A673 (cell line): ENCODE data around the gene ZC3H12C.

Experiments
- EZH2 ChIP-seq: fragments of 200-600 bp; sonication (generic); IDR thresholded peaks from 2 replicates; pipeline ENCODE4 v1.6.1; 2017; ENCODE audit warnings: borderline replicate concordance, low read depth, mild to moderate bottlenecking, mixed read lengths, antibody characterized with exemption, low read length; ENCODE audit not compliant: poor library complexity, severe bottlenecking
- TF ChIP-seq, protein P1 (sequence below): fragments of 300-800, 200-600 bp; sonication (generic); conservative IDR thresholded peaks from 2 replicates; pipeline ENCODE4 v1.5.1; 2017; ENCODE audit warnings: low read depth, mild to moderate bottlenecking, antibody characterized with exemption, low read length, moderate library complexity, mixed read lengths

DNA sequence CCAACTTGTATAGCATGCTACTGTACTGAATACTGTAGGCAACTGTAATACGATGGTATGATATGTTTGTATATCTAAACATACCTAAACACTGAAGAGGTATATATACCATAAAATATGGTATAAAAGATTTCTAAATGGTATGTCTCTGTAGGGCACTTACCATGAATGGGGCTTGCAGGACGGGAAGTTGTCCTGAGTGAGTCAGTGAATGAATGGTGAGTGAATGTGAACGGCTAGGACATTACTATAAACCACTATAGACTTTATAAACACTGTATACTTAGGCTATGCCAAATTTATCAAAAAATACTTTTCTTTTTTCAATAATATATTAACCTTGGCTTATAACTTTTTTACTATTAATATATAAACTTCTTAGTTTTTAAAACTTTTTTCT is 66.8 kb downstream of the ZC3H12C start:
- TF ChIP-seq, protein P1, sequence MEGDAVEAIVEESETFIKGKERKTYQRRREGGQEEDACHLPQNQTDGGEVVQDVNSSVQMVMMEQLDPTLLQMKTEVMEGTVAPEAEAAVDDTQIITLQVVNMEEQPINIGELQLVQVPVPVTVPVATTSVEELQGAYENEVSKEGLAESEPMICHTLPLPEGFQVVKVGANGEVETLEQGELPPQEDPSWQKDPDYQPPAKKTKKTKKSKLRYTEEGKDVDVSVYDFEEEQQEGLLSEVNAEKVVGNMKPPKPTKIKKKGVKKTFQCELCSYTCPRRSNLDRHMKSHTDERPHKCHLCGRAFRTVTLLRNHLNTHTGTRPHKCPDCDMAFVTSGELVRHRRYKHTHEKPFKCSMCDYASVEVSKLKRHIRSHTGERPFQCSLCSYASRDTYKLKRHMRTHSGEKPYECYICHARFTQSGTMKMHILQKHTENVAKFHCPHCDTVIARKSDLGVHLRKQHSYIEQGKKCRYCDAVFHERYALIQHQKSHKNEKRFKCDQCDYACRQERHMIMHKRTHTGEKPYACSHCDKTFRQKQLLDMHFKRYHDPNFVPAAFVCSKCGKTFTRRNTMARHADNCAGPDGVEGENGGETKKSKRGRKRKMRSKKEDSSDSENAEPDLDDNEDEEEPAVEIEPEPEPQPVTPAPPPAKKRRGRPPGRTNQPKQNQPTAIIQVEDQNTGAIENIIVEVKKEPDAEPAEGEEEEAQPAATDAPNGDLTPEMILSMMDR = no peak
- TF ChIP-seq EZH2 = no peak
